NCI-H1092 treated with DMSO at 0.1 percent for 48 hours (cell line): Measurements from ENCODE around the gene SARNP.
"Not testable (repeated sequence)": the region's sequence is repeated elsewhere in the genome, so short reads cannot be mapped to it uniquely, and the experiment has no call there.

Experiments used
- DNase-seq: peaks from one replicate; lab custom pipeline; 2025; lab: John Stamatoyannopoulos, UW

SARNP gene

GRCh38 chr12:55795950-55796349 lies 21.6 kb downstream of the SARNP start:
- DNase-seq: no peak

GRCh38 chr12:55789893-55790292 lies 27.6 kb downstream of the SARNP start:
- DNase-seq: no peak

GRCh38 chr12:55789171-55789570 lies 28.4 kb downstream of the SARNP start:
- DNase-seq: no peak

GRCh38 chr12:55788546-55788945 lies 29.0 kb downstream of the SARNP start:
- DNase-seq: no peak

- DNase-seq: no peak
Measured at GRCh38 chr12:55780685-55781084, 36.8 kb downstream of the SARNP start.

- DNase-seq: no peak
Measured at GRCh38 chr12:55777856-55778255, 39.7 kb downstream of the SARNP start.

- DNase-seq: no peak
Measured at GRCh38 chr12:55771736-55772135, 45.8 kb downstream of the SARNP start.

- no peak for DNase-seq
Measured at GRCh38 chr12:55767156-55767555, 50.4 kb downstream of the SARNP start.

- DNase-seq: peak; percentile 9
Measured at GRCh38 chr12:55765736-55766290, 51.7 kb downstream of the SARNP start.

GRCh38 chr12:55762646-55763045 lies 54.9 kb downstream of the SARNP start:
- DNase-seq: no peak

GRCh38 chr12:55760663-55761062 lies 56.9 kb downstream of the SARNP start:
- no peak for DNase-seq

GRCh38 chr12:55758575-55758974 lies 58.9 kb downstream of the SARNP start:
- not testable (repeated sequence) for DNase-seq

- no peak for DNase-seq
Measured at GRCh38 chr12:55757701-55758100, 59.8 kb downstream of the SARNP start.

- no peak for DNase-seq
Measured at GRCh38 chr12:55755246-55755645, 62.3 kb downstream of the SARNP start.

- DNase-seq: no peak
Measured at GRCh38 chr12:55748230-55748993, 69.1 kb downstream of the SARNP start.

GRCh38 chr12:55746913-55747231 lies 70.7 kb downstream of the SARNP start:
- DNase-seq: no peak

GRCh38 chr12:55746174-55746912 lies 71.2 kb downstream of the SARNP start:
- DNase-seq: no peak

GRCh38 chr12:55745361-55746173 lies 72.0 kb downstream of the SARNP start:
- DNase-seq: peak; percentile 40

- no peak for DNase-seq
Measured at GRCh38 chr12:55744340-55745030, 73.0 kb downstream of the SARNP start.

- DNase-seq: no peak
Measured at GRCh38 chr12:55743406-55744339, 73.9 kb downstream of the SARNP start.
